BJ (cell line): Measurements from ENCODE around the gene RRBP1. TPM values are rescaled to one million over a fixed set of nuclear protein-coding genes. Genes with fewer than 3 reads are reported as not detected.

ENCODE experiments used
- CTCF ChIA-PET: fragments of 350-600 bp; formaldehyde crosslinking; extraction: SDS; loops from one replicate; lab custom pipeline; 2021; ENCODE audit warnings: antibody characterized with exemption, inconsistent platforms; lab: Yijun Ruan, JAX
- POLR2A ChIA-PET: fragments of 300-600 bp; sonication (Branson Sonifier 250); formaldehyde crosslinking; extraction: SDS; loops from one replicate; lab custom pipeline; 2021; ENCODE audit warnings: antibody characterized with exemption; lab: Charles Lee
- DNase-seq: peaks from one replicate; pipeline ENCODE4 v3.0.0-alpha.2; 2011; ENCODE audit warnings: low read depth
- H3K27me3 ChIP-seq: 2 replicates; pipeline ENCODE4 v1.6.0; 2011; ENCODE audit warnings: low read length; ENCODE audit not compliant: control insufficient read depth, insufficient read depth
- H3K36me3 ChIP-seq: 2 replicates; pipeline ENCODE4 v1.5.1; 2011; ENCODE audit warnings: low read length; ENCODE audit not compliant: control insufficient read depth, insufficient read depth
- H3K4me3 ChIP-seq: 2 replicates; pipeline ENCODE4 v1.5.1; 2011; ENCODE audit warnings: low read depth, mild to moderate bottlenecking, control low read depth, low read length
- polyA plus RNA-seq: library from polyadenylated mRNA; depleted of rRNA; stranded (reverse); fragments of >200 nt; gene quantifications from 2 replicates; pipeline ENCODE4 v1.2.3, GENCODE V29; 2011
- TF ChIP-seq, protein P1 (sequence below): IDR thresholded peaks from 2 replicates; pipeline ENCODE4 v1.5.1; 2011; ENCODE audit warnings: low read depth, mild to moderate bottlenecking, control low read depth, inconsistent platforms, low read length, moderate library complexity; ENCODE audit not compliant: insufficient read depth

RRBP1 gene
- polyA plus RNA-seq, 1 experiment, result 98.7 TPM

DNA sequence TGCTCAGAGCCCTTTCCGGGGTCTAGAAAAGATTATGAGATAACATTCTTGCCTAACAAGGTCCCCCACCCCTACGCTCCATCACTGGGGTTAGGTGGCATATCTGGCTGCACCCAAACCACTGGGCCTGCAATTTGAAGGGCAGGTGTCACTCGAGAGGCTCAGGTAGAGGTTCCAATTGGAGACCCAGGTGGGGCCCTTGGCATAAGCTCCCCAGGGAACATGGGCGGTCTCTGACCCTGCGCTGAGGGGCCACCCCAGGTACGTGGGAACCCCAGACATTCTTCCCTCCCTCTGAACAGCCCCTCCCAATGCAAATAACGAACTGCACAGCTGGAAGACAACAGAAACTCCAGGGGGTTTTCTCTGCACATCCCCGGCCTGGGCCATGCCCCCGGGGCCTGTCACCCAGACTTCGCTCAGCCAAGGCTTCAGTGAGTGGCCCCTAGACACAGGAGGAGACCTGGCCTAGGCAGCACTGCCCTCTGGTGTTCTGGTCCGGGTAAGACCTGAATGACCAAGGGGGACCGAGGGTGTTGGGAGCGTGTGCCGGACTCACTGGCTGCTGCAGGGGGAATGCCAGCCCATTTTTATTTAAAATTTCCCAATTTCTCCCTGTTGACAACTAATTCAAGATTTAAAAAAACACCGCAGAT is 64.7 kb downstream of the RRBP1 start:
- ChIA-PET POLR2A (no interaction called here), CTCF (interaction anchor here (0.7 to 2.4 kb wide), 8 partner anchors 18 to 1251 kb away, joined by 3 to 9 read pairs (median 3); partner anchors contain the start of gene BFSP1)
- TF ChIP-seq, protein P1, sequence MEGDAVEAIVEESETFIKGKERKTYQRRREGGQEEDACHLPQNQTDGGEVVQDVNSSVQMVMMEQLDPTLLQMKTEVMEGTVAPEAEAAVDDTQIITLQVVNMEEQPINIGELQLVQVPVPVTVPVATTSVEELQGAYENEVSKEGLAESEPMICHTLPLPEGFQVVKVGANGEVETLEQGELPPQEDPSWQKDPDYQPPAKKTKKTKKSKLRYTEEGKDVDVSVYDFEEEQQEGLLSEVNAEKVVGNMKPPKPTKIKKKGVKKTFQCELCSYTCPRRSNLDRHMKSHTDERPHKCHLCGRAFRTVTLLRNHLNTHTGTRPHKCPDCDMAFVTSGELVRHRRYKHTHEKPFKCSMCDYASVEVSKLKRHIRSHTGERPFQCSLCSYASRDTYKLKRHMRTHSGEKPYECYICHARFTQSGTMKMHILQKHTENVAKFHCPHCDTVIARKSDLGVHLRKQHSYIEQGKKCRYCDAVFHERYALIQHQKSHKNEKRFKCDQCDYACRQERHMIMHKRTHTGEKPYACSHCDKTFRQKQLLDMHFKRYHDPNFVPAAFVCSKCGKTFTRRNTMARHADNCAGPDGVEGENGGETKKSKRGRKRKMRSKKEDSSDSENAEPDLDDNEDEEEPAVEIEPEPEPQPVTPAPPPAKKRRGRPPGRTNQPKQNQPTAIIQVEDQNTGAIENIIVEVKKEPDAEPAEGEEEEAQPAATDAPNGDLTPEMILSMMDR, result peak; percentile 58
- Histone ChIP-seq H3K36me3 (peaks cover 77% of the 10 kb centered on the region), H3K27me3 (no peaks in the 10 kb centered on the region), H3K4me3 (no peak overlapping the region)
- no peak for DNase-seq

DNA sequence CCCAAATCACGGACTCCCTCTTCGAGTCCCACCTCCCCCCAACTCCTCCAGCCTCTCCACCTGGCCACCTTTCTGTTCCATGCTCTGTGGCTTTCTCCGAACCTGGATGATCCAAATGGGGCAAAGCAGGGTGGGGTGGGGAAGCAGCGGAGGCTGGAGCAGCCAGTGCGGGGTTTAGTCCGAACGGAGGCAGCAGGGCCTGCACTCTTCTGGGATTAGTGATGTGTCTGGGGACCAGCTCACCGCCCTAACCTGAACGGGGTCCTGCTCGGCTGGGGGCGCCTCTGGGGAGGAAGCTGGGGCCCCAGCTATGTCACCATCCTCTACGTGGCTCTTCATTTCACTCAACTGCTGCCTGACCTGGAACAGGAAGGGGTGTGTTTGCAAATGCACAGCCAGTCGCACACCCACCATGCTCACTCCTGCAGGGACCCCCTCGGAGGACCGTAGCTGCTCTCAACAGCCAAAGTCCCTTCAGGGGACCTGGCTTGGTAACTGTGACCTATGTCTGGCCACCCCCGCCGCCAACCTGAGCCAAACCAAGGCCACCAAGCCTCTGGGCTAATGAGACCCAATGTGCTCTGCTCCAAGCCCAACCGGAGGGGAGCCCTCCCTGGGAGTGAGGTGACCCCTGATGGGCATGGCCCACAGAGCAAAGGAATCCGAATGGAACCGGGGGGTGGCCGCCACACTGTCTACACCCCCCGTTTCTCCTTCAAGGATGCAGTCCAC is 65.4 kb downstream of the RRBP1 start:
- no peak for DNase-seq
- Histone ChIP-seq H3K27me3 (no peaks in the 10 kb centered on the region), H3K36me3 (peaks cover 71% of the 10 kb centered on the region), H3K4me3 (no peak overlapping the region)
- ChIA-PET CTCF (interaction anchor here (0.7 to 1.7 kb wide), 6 partner anchors 77 to 1250 kb away, joined by 3 to 5 read pairs (median 3); no protein-coding TSS in a partner anchor), POLR2A (no interaction called here)
- TF ChIP-seq, protein P1, result no peak

DNA sequence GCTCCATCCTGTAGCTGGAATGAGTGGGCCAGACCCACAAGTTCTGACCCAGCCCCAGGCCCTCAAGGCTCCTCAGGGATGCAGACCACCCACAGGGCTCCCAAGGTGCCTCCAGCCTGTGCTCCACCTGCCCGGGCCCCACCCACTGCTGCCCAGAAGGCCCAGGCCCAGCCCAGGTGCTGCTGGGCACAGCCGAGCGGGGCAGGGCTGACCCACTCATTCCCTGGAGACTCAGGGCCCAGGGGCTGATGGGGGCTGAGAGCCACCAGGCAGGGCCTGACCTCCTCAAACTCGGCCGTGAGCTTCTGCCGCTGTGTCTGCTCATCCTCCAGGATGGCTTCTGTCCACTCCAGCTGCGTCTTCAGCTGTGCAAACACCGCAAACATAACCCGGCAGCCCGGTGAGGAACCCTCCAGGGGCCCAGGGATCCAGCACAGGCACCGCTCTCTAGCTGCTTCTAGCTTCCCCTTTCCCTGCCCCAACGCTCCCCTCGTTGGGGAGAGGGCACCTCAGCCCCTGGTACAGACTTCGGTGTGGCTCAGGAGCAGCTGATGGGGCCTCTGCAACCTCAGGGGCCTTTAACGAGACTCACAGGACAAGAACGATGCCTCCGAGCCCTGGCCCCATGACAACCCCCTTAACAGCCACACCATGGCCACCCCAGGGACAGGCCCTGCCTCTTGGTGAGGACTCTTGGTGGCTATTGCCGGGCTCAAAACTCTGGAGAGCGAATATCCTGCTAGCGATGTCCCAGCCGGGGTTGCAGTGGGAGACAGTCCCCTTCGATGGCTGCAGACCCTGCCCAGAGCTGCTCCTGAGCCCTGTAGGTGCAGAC is 66.2 kb downstream of the RRBP1 start:
- ChIA-PET CTCF (interaction anchor here (0.7 to 1.7 kb wide), 8 partner anchors 13 to 1250 kb away, joined by 3 to 5 read pairs (median 3); partner anchors contain the start of gene RRBP1), POLR2A (interaction anchor here (0.6 kb wide), 1 partner anchor 350 kb away, joined by 4 read pairs; no protein-coding TSS in a partner anchor)
- Histone ChIP-seq H3K4me3 (no peak overlapping the region), H3K36me3 (peaks cover 70% of the 10 kb centered on the region), H3K27me3 (no peaks in the 10 kb centered on the region)
- no peak for DNase-seq
- TF ChIP-seq, protein P1, result no peak

DNA sequence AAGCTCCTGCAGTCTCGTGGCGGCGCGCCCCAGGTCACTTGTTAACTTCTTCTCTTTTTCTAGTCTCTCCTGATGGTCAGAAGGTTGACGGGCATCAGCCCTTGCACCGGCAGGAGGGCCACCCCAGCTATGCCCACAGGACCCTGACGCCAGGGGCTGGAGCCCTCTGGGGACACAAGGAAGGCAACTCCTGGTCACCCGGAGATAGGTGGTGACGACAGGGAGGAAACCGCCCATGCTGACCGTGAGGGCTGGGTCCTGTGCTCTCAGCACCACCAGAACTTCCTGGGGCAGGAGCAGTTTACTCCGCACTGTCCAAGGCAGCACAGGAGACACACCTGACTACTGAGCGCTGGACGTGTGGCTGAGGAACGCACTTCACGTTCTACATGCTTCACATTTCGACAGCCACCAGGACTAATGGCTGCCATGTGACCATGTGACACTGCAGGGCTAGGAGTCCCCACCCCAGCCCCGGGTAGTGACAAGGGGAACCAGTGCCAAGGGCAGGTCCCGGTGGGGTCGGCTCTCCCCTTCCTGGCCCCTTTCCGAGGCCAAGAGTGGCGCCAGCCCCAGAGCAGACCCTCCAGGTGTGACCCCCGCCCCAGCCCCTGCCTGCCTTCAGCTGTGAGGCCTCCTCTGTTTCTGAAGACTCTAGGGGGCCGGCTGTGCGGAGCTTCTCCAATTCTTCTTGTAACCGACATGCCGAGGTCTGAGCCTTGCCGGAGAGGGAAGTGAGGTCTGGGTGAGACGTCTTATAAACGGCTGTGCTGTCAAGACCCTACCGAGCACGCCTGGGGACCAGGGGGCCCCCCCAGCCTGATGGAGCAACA is 67.0 kb downstream of the RRBP1 start:
- TF ChIP-seq, protein P1, result no peak
- H3K27me3 ChIP-seq, result no peaks in the 10 kb centered on the region
- CTCF ChIA-PET, result interaction anchor here (0.6 to 1.7 kb wide), 10 partner anchors 14 to 324 kb away, joined by 3 to 5 read pairs (median 4); partner anchors contain the start of genes DSTN and RRBP1
- H3K36me3 ChIP-seq, result peaks cover 63% of the 10 kb centered on the region
- POLR2A ChIA-PET, result no interaction called here
- no peak for DNase-seq
- H3K4me3 ChIP-seq, result no peak overlapping the region
